GM18873 (cell line): ENCODE results near the gene KRT71.
"Not testable (repeated sequence)": the region's sequence is repeated elsewhere in the genome, so short reads cannot be mapped to it uniquely, and the experiment has no call there.

Experiments
- ATAC-seq: cut with Tn5 transposase; IDR thresholded peaks from one replicate; pipeline ENCODE4 v1.9.1; 2021; ENCODE audit warnings: mild to moderate bottlenecking, moderate library complexity, moderate number of reproducible peaks; ENCODE audit not compliant: unreplicated experiment, low FRiP score

The KRT71 gene

DNA sequence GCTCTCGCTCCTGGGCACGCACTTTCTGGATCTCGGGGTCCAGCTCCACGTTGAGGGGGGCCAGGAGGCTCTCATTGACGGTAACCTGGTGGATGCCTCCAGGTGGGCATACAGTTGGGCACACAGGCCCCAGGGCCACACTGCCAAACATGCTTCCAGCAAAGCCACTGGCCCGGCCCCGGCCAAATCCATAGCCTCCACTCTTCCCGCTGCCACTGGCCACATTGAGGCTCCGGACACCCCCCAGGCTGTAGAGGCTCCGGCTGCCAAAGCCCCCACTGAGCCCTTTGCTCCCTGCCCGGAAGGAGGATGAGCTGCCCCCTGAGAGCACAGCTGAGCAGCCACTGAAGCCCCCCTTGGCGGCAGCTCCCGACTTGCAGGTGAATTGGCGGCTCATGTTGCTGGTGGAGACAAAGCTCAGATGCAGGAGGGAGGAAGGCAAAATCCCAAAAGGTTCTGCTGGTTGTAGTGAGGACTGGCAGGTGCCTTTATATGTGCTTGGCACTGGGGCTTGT, at the start of gene KRT71:
TSS of gene KRT71 (minus strand) at position 465 of the 515 bp plus-strand sequence. CDS start at position 397, 68 bp downstream.
- ATAC-seq, result no peak

DNA sequence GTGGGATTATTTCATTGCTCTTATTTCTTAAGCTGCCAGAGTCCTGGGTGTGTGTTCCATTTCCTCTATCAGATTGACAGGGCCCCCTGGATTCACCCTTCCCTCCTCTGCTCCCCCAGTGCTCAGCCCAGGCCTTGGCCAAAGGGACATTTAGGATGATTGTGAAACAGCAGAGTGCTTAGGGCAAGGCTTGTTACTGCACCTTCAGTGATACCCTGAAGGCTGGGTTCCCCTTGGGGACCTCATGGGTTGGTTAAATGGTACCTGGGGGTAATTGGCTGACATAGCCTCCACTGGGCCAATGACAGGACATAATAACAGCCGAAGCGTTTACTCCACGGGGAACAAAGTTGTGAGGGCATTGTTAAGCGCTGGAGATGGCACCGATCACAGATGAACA, 49.6 kb upstream of the KRT71 start:
- no peak for ATAC-seq

DNA sequence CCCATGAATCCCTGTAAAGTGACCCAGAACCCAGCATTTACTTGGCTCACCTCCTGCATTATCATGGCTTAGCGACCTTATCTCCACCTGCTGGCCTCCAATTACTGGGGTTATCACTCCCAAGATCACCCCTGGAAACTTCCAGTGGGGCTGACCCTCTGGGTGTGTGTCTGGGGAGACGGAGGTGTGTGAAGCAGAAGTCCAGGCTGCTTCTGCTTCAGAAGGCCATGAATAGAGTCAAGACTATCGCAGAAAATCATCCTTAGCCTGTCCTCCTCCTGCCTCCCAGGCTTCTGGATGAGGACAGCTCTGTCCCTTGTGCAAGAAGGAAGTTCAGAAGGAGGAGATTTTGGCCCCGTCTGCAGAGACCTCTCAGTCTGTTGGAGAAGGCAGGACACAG, 48.7 kb upstream of the KRT71 start:
- no peak for ATAC-seq

DNA sequence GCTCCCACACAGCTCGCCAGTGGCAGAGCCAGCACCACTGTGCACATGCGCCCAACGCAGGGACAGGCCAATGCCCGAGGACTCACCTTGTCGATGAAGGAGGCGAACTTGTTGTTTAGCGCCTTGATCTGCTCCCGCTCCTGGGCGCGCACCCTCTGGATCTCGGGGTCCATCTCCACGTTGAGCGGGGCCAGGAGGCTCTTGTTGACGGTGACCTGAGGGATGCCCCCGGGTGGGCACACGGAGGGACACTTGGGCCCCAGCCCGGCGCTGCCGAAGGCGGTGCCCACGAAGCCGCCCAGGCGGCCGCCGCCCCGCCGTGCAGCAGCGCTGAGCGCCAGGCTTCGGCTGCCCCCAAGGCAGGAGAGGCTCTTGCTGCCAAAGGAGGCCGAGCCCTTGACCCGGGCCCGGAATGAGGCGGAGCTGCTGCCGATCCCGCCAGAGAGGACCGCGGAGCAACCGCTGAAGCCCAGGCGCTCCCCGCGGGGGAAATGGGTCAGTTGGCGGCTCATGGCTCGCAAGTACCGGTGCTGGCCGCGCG, 48.1 kb upstream of the KRT71 start, which contains the start of gene KRT72:
TSS of gene KRT72 (minus strand) at position 523 of the 541 bp plus-strand sequence. CDS start at position 512, 11 bp downstream.
- no peak for ATAC-seq

DNA sequence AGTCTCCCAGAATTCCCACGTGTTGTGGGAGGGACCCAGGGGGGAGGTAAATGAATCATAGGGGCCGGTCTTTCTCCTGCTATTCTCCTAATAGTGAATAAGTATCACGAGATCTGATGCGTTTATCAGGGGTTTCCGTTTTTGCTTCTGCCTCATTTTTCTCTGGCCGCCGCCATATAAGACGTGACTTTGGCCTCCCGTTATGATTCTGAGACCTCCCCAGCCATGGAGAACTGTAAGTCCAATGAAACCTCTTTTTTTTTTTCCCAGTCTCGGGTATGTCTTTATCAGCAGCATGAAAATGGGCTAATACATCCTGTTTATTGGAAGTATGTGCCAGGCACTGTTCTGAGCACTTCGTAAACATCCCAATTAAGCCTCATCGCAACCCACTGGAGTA, 47.5 kb upstream of the KRT71 start:
- no peak for ATAC-seq

DNA sequence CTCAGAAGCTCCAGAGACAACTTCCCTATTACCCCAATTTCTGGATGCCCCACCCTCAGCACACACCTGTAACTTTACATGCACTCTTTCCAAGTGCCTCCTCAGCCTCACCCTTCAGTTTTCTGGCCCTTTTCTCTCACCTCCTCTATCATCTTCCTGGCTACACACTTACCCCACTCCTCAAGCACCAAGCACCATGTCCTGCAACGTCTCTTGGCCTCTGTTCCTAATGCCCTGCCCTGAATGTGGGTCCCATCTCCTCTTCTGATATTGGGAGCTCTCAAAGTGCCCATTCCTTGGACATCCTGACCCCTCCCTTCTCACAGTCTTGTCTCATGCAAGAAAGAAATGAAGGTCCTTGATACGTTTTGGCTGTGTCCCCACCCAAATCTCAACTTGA, 47.1 kb upstream of the KRT71 start:
- no peak for ATAC-seq

DNA sequence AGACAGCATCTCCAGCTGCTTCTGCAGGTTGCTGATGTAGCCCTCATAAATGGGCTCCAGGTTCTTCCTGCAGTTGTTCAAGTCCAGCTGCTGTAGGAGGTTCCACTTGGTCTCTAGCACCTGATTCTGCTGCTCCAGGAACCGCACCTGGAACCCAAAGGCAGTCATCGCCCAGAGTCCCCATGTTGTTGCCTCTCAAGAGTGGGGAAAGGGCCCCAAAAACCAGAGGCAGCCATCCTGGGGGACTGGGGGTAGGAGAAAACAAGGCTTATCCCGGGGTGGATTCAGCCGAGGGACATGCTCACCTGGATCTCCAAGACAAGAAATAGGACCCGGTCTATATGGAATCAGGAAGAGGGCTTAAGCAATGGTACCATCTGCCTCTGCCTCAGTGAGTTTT, 46.0 kb upstream of the KRT71 start:
- no peak for ATAC-seq

DNA sequence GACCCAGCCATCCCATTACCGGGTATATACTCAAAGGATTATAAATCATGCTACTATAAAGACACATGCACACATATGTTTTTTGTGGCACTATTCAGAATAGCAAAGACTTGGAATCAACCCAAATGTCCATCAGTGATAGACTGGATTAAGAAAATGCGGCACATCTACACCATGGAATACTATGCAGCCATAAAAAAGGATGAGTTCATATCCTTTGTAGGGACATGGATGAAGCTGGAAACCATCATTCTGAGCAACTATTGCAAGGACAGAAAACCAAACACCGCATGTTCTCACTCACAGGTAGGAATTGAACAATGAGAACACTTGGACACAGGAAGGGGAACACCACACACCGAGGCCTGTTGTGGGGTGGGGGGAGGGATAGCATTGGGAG, 41.3 kb upstream of the KRT71 start:
- not testable (repeated sequence) for ATAC-seq

DNA sequence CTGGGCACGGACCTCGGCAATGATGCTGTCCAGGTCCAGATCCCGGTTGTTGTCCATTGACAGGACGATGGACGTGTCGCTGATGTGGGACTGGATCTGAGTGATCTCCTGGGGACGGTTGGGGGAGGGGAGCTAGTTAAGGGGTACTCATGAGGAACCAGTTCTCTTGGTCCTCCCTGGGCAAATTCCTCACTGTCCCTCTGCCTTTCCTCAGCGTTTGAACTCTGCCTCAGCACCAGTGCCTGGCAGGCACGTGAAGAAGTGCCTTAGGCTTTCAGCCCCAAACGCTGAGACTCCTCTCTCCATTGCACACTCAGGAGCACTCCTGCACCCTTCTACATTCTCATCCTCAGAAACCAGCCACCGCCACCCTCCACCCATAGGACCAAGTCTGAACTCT, 38.6 kb upstream of the KRT71 start:
- no peak for ATAC-seq

DNA sequence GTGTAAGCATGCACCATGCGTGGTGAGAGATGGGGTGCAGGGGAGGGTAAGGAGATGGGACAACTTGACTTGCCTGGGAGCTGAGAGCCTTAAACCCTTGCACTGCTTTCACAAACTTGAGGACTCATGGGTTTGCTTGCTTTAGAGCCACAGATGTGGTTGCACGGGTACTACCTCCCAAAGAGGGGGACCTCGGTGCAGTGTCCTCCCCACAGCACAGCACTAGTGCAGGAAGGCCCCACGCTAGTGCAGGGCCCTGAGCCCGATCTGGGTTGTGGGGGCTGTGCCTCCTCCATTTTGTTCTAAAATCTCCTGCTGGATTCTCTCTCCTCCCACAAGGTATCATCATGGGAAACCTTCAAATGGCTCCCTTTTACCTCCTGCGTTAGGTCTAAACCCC, 37.1 kb upstream of the KRT71 start:
- no peak for ATAC-seq

DNA sequence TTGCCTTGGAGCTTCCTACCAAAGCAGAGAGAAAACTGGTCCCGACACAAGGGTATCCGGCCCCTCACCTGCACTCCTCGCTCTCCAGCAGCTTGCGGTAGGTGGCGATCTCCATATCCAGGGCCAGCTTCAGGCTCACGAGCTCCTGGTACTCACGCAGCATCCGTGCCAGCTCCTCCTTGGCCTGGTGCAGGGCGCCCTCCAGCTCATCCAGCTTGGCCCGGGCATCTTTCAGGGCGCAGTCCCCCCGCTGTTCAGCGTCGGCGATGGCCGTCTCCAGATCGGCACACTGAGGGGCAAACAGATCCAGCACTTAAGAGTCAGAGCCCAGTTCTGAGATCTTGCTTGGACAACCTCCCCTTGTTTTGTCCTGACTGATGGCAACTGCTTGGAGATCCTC, 34.6 kb upstream of the KRT71 start:
- no peak for ATAC-seq

DNA sequence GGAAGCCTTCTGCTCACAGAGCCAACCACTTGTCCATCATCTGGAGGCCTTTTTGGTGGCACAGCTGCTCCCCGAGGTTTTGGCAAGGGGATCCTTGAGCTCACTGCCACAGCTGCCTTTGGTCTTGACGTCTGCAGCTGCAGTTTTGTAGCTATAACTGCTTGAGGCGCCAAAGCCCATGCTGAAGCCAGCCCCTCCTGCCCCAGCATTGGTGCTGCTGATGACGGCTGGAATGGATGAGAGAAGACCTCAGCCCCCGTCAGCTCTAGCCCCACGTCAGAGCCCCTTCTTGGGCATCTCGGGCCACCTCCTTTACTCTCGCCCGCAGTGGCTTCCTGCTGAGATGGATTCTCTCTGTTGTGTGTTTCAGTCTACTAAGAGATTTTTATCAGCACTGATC, 33.0 kb upstream of the KRT71 start:
- no peak for ATAC-seq

DNA sequence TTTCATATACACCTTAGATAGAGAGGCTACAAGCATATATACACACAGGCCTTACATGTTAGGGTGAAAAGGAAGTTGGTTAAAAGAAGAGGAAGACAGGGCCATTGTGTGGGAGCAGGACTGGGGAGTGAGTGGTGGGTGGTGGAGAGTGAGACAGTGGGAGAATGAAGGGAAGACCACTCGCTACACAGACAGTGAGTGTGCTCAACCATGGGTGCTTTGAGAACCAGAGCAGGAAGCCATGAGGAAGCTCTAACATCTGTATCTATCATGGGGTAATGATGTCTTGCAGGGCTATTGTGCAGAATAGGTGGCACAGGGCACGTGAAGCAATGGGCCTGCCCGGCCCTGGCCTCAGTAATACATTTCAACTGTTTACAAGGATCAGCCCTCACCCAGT, 32.1 kb upstream of the KRT71 start:
- no peak for ATAC-seq

DNA sequence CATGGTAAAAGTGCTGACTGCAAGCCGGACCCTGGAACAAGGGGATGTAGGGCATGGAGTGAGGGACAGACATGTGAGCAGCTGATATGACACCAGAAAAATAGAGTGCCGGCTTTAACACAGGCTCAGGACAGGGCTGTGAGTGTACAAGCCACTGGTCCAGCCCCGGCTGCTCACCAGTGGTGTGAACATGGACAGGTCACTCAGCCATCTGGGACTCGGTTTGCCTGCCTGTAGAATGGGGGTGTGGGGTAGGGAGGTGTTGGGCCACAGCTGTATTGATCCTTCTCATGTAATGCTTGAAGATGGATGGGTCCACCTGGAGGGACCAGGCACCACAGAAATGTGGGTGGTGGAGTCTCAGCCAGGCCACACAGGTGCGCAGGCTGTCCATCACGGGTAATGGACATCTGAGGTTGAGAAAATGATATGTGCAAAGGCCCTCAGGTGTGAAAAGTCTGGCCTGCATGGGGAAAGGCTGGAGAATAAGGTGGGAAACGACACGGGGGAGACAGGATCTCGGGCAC, 31.3 kb upstream of the KRT71 start:
- ATAC-seq, result no peak

DNA sequence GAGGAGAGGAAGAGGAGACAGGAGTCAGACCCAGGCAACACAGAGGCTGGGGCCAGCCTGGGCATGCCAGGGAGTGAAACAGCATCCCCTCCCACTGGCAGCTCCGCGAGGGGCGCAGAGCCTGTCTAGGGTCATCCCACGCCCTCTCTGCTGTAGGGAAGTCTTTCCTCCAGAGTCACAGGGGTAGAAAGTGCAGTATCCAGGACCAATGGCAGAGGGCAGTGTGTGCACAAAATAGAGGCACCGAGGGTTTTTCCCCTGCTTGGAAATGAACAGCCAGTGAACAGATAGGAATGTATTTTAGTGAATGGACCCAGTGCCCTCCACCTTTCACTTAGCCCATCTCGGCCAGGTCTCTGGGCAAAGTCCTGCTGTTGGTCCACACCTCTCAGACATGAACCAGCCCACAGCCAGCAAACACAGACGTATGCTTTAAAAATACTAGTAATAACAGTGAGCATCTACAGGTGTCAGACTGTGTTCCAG, 30.1 kb upstream of the KRT71 start:
- ATAC-seq, result no peak

DNA sequence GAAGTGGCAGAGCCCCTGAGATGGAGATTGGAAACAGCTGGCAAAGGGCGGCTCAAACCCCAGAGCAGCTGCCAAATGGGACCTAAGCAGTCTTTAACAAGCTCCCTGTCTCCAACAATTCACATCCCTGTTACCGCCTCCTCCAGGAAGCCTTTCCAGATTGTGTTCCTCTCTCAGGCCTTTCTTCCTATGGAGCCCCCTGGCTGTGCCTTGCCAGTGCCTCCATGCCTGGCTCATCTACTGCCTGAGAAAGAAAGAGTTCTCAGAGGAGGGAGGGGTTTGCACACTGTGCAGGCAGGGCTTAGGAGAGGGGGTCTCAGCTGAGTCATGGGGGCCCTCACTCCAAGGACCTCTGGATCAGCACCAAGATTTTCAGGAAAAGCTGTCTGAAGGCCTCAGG, 29.5 kb upstream of the KRT71 start:
- ATAC-seq, result no peak

DNA sequence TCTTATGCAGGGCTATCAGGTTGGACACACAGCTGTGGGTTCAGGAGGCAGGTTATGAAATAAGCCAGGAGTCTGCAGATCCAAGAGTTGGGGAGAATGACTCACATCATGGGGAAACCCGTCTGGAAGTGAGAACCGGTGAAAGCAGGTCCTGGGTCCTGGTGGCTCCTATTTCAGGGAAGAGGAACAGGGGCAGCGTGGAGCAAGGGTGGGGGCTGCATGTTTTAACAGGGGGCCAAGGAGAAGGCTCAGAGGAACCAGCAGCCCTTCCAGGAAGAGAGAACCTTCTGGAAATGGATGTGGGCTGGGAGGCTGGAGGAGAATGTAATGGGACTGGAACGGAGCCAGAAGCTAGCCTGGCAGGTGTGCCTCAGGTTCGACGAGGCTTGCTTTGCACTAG, 28.5 kb upstream of the KRT71 start:
- no peak for ATAC-seq

DNA sequence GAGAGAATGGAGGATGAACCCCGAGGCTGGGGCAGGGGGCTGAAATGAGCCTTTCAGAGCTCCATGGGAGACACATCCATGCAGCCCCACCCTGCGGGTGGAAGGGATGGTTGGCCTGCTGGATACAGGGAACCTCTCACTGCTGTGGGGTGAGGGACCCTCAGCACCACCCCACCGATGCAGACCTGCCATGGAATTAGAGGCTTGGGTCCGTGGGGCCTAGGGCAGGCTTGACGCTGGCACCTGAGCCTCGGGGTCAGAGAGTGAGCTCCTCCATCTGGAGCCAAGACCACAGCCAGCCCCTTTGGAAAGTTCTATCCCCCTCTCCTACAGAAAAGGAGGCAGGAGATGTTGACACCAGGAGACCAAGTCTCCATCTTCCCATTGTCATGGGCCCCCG, 28.1 kb upstream of the KRT71 start:
- ATAC-seq, result no peak

DNA sequence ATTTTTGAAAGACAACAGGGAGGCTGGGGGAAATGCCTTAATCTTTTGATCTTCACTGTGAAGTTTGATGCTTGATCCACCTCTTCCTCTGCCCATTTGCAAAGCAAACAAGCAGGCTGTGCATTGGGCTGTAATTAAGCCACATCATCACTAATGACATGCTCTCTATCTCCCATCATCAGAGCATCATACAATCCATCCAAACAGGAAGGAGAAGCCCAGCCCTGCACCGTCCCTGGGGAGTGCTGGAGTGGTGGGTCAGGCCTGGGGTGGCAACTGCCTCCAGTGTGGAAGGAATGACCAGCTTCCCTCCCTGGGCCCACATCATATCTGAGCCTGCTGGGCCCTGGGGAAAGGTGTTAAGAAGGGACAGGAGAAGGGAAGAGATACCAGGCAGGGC, 27.6 kb upstream of the KRT71 start:
- ATAC-seq, result no peak

DNA sequence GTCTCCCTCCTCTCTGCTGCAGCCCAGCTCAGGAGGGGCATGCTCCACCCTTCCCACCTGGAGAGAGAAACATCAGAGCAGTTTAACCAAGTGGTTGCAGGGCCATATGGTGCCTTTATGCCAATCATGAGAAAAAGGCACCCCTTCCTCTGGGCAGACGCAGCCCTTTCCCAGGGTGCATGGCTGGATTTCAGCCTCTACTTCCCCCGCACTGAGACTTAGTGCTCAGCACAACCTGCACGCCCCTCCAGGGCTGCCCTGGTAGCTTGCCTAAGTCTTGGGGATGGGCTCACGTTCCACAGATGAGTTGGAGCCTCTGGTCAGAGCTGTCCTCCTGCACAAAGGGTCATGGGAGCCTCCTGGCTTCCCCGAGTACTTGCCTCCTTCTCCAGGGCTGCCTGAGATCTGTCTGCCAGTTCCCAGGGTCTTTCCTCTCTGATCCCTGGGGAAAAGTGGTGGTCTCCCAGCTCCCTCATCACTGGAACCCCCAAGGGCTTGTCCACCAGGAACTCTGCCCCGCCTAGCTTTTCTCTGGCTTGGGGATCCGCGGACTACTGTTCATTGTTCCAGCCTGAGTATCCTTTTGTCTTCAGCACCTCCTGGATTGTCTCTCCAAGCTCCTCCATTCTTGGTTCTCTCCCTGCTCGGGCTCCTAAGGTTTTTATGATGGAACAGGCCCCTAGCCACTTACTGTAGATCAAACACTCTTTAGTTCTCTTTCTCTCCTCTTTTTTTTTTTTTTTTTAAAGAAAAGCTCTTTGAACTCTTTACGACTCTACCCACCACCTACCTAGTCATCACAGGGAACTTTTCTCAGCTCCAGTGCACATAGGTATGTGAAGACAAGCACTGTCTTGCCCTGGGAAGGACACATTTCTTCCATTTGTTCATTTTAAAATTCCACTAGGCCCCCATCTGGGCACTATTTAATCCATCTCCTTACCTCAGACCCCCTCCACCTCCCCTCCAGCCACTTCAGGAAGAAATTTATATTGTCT, 26.8 kb upstream of the KRT71 start:
- no peak for ATAC-seq

DNA sequence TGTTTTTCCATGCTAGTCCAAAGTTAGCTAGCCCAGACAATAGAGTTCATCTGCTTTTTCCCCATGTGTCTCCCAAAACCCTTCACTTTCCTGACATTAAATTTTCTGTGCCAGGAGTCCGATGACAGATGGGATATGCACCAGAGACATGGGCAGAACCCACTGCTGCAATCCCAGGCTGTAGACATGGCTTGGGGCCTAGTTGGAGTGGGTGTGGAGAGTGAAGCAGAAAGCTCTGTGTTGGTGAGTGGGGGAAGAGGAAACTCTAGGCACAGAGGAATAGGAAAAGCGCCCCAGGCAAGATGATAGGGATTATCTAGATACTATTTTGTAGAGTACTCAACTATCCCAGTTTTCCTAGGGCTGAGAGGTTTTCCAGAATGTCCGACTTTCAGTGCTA, 25.5 kb upstream of the KRT71 start:
- ATAC-seq, result no peak
